Vagina (tissue), 2 donors: Measurements from ENCODE around the gene RIMS3.

ENCODE experiments used
- POLR2A ChIP-seq, 2 donors: fragments of 450-650 bp; IDR thresholded peaks; one replicate each; pipeline ENCODE4 v1.6.1; 2017; ENCODE audit warnings: antibody characterized with exemption in 2 of 2, mild to moderate bottlenecking in 2 of 2, moderate library complexity in 2 of 2
- TF ChIP-seq, protein P1 (sequence below), 3 experiments: fragments of 450-650 bp in 2 of 3; fragments of 200-600 bp in 1 of 3; sonication (generic) in 1 of 3; IDR thresholded peaks; one replicate each; pipeline ENCODE4 v1.5.1; 2017 to 2019; ENCODE audit warnings: antibody characterized with exemption in 3 of 3, mild to moderate bottlenecking in 2 of 3, moderate library complexity in 2 of 3

DNA sequence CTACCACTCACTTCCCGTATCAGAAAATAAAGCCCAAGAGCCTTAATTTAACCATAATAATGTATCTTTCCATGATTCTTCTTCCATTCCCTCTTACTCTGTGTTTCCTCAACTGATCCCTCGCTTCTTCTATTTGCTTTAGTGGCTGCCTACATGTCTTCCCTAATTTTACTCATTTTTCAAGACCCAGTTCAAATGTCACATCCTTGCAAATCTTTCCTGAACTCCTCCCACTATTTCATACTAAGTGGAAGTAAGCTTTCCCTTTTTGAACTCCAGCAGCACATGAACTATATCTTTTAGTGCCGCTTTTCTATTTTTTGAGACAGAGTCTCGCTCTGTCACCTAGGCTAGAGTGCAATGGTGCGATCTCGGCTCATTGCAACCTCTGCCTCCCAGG, 22.2 kb upstream of the RIMS3 start:
- TF ChIP-seq, protein P1, sequence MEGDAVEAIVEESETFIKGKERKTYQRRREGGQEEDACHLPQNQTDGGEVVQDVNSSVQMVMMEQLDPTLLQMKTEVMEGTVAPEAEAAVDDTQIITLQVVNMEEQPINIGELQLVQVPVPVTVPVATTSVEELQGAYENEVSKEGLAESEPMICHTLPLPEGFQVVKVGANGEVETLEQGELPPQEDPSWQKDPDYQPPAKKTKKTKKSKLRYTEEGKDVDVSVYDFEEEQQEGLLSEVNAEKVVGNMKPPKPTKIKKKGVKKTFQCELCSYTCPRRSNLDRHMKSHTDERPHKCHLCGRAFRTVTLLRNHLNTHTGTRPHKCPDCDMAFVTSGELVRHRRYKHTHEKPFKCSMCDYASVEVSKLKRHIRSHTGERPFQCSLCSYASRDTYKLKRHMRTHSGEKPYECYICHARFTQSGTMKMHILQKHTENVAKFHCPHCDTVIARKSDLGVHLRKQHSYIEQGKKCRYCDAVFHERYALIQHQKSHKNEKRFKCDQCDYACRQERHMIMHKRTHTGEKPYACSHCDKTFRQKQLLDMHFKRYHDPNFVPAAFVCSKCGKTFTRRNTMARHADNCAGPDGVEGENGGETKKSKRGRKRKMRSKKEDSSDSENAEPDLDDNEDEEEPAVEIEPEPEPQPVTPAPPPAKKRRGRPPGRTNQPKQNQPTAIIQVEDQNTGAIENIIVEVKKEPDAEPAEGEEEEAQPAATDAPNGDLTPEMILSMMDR (IDR thresholded peaks at IDR 0.05), result no peak
- TF ChIP-seq POLR2A (IDR thresholded peaks at IDR 0.05), result no peak
